Measurements from ENCODE around the gene KCTD7. TPM values are rescaled to one million over a fixed set of nuclear protein-coding genes. Genes with fewer than 3 reads are reported as not detected.
"Not testable (repeated sequence)": the region's sequence is repeated elsewhere in the genome, so short reads cannot be mapped to it uniquely, and the experiment has no call there.

The KCTD7 gene
- total and polyA plus RNA-seq, 5 experiments from 2014 or later: 11.0 to 37.0 (median 14.5) TPM

GRCh38 chr7:66592597-66593146, 36.0 kb upstream of the KCTD7 start:
- ATAC-seq (peak; percentile 9 to 19), DNase-seq (peak in 1 of 10 donors; percentile 12)
- peak overlapping the region; percentile 91 to 99 (median 96) for H3K4me3 Mint-ChIP-seq
- H3K27me3 Mint-ChIP-seq, H3K9me3 Mint-ChIP-seq, H3K36me3 Mint-ChIP-seq: not testable (repeated sequence)
- peak overlapping the region; percentile 89 to 99 (median 98) for H3K27ac Mint-ChIP-seq
- POLR2A ChIA-PET: interaction anchor here (0.7 to 2.3 kb wide), 4 partner anchors 14 to 61 kb away, joined by 3 to 10 read pairs (median 7); no protein-coding TSS in a partner anchor
- peaks cover 23 to 51% (median 47%) of the 10 kb centered on the region in 4 donors for H3K4me1 Mint-ChIP-seq

- H3K27me3 Mint-ChIP-seq, H3K36me3 Mint-ChIP-seq, H3K9me3 Mint-ChIP-seq, ATAC-seq, POLR2A ChIA-PET, DNase-seq: not testable (repeated sequence)
- Mint-ChIP-seq H3K4me1 (peaks cover 20 to 38% (median 37%) of the 10 kb centered on the region in 4 donors), H3K4me3 (peak overlapping the region in 4 of 10 donors; percentile 22 to 54 (median 46)), H3K27ac (peak overlapping the region in 8 of 10 donors; percentile 43 to 99 (median 80))
Observed at GRCh38 chr7:66594082-66594481, 34.6 kb upstream of the KCTD7 start.

DNA sequence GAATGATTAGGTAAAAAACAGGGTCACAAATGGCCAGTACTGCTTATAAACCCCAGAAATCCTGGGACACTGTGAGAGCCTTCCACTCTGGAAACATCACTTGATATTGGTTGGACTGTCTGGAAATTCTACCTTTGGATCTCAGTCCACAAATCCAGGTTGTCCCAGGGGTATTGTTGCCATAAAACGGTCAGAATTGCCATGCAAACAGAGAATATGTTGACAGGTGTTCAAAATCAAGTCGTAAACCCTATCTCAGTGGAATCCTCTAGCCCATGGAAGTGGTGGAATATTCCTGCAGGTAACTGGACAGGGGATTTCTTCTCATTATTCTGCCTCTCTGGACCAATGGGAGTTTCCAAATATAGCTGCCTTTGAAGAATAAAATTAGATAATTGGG, 31.2 kb upstream of the KCTD7 start:
- peaks cover 0 to 2% (median 0%) of the 10 kb centered on the region in 5 donors for H3K27me3 Mint-ChIP-seq
- ATAC-seq (no peak), DNase-seq (no peak)
- POLR2A ChIA-PET: no interaction called here
- H3K27ac Mint-ChIP-seq: no peak overlapping the region
- no peak overlapping the region for H3K4me3 Mint-ChIP-seq
- no peaks in the 10 kb centered on the region for H3K36me3 Mint-ChIP-seq
- peaks cover 8 to 10% (median 9%) of the 10 kb centered on the region in 4 donors for H3K4me1 Mint-ChIP-seq
- H3K9me3 Mint-ChIP-seq: no peaks in the 10 kb centered on the region

DNA sequence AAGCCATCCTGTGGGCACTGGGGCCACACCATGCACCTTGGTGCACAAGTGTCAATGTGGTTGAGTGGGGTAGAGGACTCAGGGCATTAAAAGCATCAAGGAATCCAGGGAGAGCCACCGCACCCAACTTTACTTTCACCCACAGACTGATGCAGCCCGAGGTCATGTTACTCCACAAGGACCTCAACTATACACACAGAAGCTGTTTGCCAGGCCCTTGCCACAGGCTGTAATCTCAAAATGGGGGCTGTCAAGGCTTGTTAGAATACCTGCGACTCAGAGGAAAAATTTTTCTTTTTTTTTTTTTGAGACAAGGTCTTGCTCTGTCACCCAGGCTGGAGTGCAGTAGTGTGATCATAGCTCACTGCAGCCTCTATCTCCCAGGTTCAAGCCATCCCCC, 26.5 kb upstream of the KCTD7 start:
- POLR2A ChIA-PET: no interaction called here
- no peak overlapping the region for H3K4me3 Mint-ChIP-seq
- ATAC-seq (no peak), DNase-seq (no peak)
- peaks cover 0 to 2% (median 0%) of the 10 kb centered on the region in 5 donors for H3K27me3 Mint-ChIP-seq
- H3K27ac Mint-ChIP-seq: no peak overlapping the region
- no peaks in the 10 kb centered on the region for H3K9me3 Mint-ChIP-seq
- no peaks in the 10 kb centered on the region for H3K4me1 Mint-ChIP-seq
- H3K36me3 Mint-ChIP-seq: no peaks in the 10 kb centered on the region

- POLR2A ChIA-PET: interaction anchor here (0.7 kb wide), 1 partner anchor 19 kb away, joined by 6 read pairs; no protein-coding TSS in a partner anchor
- no peaks in the 10 kb centered on the region for H3K36me3 Mint-ChIP-seq
Observed at GRCh38 chr7:66604198-66604597, 24.5 kb upstream of the KCTD7 start.

DNA sequence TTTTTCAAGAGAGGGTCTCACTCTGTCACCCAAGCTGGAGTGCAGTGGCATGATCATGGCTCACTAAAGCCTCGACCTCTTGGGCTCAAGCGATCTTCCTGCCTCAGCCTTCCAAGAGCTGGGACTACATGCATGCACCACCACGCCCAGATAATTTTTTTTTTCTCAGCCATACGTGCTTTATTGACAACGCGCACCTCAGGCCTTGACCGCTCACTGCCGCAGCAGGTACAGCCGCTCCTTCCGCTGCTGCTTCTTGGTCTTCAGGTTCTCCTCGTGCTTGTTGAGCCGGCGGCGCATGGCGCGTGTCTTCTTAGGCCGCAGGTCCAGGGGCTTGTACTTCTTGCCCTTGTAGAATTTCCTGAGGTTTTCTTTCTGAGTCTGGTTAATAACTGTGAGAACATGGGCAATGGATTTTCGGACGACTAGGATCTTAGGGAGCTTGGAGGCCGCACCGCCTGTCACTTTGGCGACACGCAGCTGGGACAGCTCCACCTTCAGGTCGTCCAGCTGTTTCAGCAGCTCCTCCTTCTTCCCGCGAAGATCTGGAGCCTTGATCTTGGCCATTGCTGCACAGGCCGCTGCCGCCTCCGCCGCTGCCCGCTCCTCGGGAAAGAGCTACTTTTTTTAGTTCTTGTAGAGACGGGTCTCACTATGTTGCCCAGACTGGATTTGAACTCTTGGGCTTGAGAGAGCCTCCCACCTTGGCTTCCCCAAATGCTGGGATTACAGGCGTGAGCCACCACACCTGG, 22.0 kb upstream of the KCTD7 start:
- H3K27ac Mint-ChIP-seq: peak overlapping the region in 1 of 10 donors; percentile 58
- POLR2A ChIA-PET: interaction anchor here (0.6 to 0.9 kb wide), 4 partner anchors 14 to 29 kb away, joined by 3 to 5 read pairs (median 5); no protein-coding TSS in a partner anchor
- DNase-seq, H3K4me1 Mint-ChIP-seq, ATAC-seq, H3K9me3 Mint-ChIP-seq, H3K27me3 Mint-ChIP-seq, H3K4me3 Mint-ChIP-seq, H3K36me3 Mint-ChIP-seq: not testable (repeated sequence)

More at GRCh38 chr7:66604198-66604597, 24.5 kb upstream of the KCTD7 start:
- no peaks in the 10 kb centered on the region for H3K9me3 Mint-ChIP-seq
- no peak overlapping the region for H3K27ac Mint-ChIP-seq
- no peaks in the 10 kb centered on the region for H3K27me3 Mint-ChIP-seq
- H3K4me1 Mint-ChIP-seq: no peaks in the 10 kb centered on the region
- DNase-seq: no peak
- no peak for ATAC-seq
- no peak overlapping the region for H3K4me3 Mint-ChIP-seq

DNA sequence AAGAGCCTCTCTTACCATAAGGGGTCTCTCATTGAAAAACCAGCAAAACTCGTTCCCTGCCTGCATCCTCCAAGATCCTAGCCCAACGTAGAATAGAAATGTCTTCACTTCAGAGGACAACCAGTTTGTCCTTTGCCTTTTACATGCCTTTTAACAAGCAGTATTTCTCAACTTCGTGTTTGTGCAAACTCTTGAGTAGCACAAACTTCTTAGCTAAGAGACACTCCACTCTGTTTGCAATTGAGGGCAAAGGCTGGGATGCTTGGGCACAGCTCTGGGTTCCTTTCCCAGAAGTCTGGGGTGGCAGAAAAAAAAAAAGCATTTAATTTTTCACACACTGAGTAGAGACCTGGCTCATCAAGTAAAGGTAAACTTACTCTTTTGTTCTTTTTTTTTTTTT, 19.5 kb upstream of the KCTD7 start:
- H3K4me1 Mint-ChIP-seq: no peaks in the 10 kb centered on the region
- POLR2A ChIA-PET: no interaction called here
- no peak for ATAC-seq
- H3K9me3 Mint-ChIP-seq: no peaks in the 10 kb centered on the region
- H3K27ac Mint-ChIP-seq: no peak overlapping the region
- H3K36me3 Mint-ChIP-seq: no peaks in the 10 kb centered on the region
- peaks cover 0 to 2% (median 0%) of the 10 kb centered on the region in 5 donors for H3K27me3 Mint-ChIP-seq
- no peak for DNase-seq
- H3K4me3 Mint-ChIP-seq: no peak overlapping the region

GRCh38 chr7:66614596-66614995, 14.1 kb upstream of the KCTD7 start:
- H3K36me3 Mint-ChIP-seq, DNase-seq, H3K4me3 Mint-ChIP-seq, H3K4me1 Mint-ChIP-seq, H3K9me3 Mint-ChIP-seq, ATAC-seq, H3K27ac Mint-ChIP-seq, H3K27me3 Mint-ChIP-seq, POLR2A ChIA-PET: not testable (repeated sequence)

GRCh38 chr7:66615699-66616098, 13.0 kb upstream of the KCTD7 start:
- Mint-ChIP-seq H3K27me3 (peaks cover 0 to 2% (median 0%) of the 10 kb centered on the region in 5 donors), H3K4me1 (no peaks in the 10 kb centered on the region), H3K36me3 (no peaks in the 10 kb centered on the region), H3K9me3 (no peaks in the 10 kb centered on the region), H3K4me3 (no peak overlapping the region), H3K27ac (peak overlapping the region in 1 of 10 donors; percentile 25)
- no peak for ATAC-seq
- no peak for DNase-seq
- POLR2A ChIA-PET: no interaction called here

DNA sequence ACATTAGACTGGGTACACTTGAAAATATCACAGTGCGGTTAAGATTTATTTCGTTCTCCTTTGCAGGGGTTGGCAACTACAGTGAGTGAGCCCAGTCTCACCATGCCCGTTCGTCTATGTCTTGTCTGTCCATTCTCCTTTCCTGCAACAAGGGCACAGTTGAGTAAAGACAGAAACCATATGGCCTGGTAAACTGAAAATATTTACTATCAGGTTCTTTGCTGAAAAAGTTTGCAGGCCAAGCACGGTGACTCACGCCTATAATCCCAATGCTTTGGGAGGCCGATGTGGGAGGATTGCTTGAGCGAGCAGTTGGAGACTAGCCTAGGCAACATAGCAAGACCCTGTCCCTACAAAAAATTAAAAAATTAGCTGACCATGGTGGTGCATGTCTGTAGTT, 11.4 kb upstream of the KCTD7 start:
- no peak for ATAC-seq
- POLR2A ChIA-PET: no interaction called here
- Mint-ChIP-seq H3K4me1 (no peaks in the 10 kb centered on the region), H3K27ac (no peak overlapping the region), H3K27me3 (no peaks in the 10 kb centered on the region), H3K9me3 (no peaks in the 10 kb centered on the region), H3K36me3 (no peaks in the 10 kb centered on the region), H3K4me3 (no peak overlapping the region)
- DNase-seq: no peak

DNA sequence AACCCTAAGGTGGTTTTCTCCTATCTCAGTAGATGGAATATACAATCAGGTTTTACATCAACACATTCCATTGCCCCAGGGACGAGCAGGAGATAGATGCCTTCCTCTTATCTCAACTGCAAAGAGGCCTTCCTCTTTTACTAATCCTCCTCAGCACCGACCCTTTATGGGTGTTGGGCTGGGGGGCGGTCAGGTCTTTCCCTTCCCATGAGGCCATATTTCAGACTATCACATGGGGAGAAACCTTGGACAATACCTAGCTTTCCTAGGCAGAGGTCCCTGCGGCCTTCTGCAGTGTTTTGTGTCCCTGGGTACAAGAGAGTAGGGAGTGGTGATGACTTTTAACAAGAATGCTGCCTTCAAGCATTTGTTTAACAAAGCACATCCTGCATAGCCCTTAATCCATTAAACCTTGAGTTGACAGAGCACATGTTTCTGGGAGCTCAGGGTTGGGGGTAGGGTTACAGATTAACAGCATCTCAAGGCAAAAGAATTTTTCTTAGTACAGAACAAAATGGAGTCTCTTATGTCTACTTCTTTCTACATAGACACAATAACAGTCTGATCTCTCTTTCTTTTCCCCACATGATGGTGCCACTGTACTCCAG, 9.2 kb upstream of the KCTD7 start:
- ATAC-seq, H3K36me3 Mint-ChIP-seq, H3K4me1 Mint-ChIP-seq, DNase-seq, H3K4me3 Mint-ChIP-seq, H3K9me3 Mint-ChIP-seq, H3K27me3 Mint-ChIP-seq, POLR2A ChIA-PET: not testable (repeated sequence)
- H3K27ac Mint-ChIP-seq: peak overlapping the region in 1 of 10 donors; percentile 43

GRCh38 chr7:66626331-66626934, 2.2 kb upstream of the KCTD7 start:
- DNase-seq: no peak
- Mint-ChIP-seq H3K36me3 (no peaks in the 10 kb centered on the region), H3K27me3 (no peaks in the 10 kb centered on the region), H3K9me3 (no peaks in the 10 kb centered on the region), H3K4me1 (peaks cover 15 to 31% (median 28%) of the 10 kb centered on the region in 4 donors), H3K4me3 (peak overlapping the region in 8 of 10 donors; percentile 68 to 89 (median 82)), H3K27ac (peak overlapping the region in 1 of 10 donors; percentile 47)
- POLR2A ChIA-PET: no interaction called here
- no peak for ATAC-seq
